ENCODE data around the gene UGT1A3.

- TF ChIP-seq POLR2AphosphoS5 (IDR thresholded peaks at IDR 0.05; ENCODE audit: low read depth, low read length) (no peak), REST (IDR thresholded peaks at IDR 0.05; ENCODE audit: insufficient read depth in 1 of 2, low read depth in 2 of 2, low read length in 2 of 2) (no peak), TAF1 (IDR thresholded peaks at IDR 0.05; ENCODE audit: borderline replicate concordance, insufficient read depth, low read length) (no peak), FOXP2 (optimal IDR thresholded peaks at IDR 0.05; ENCODE audit: borderline replicate concordance, extremely low read depth, extremely low read length, insufficient read depth) (no peak)
Measured at GRCh38 chr2:233764761-233765160, 35.9 kb downstream of the UGT1A3 start.
